OCI-LY1 (cell line): ENCODE data around the gene TAF3.

ENCODE experiments used
- CTCF ChIP-seq: fragments of 200-600 bp; sonication (generic), shearing (Covaris generic); IDR thresholded peaks from 2 replicates; pipeline ENCODE4 v1.5.1; 2017; ENCODE audit warnings: mild to moderate bottlenecking, antibody characterized with exemption, low read length, moderate library complexity, mixed read lengths
- EZH2 ChIP-seq: fragments of 200-600 bp; sonication (generic), shearing (Covaris generic); IDR thresholded peaks from 2 replicates; pipeline ENCODE4 v1.8.0; 2017; ENCODE audit warnings: borderline replicate concordance, mixed run types, mild to moderate bottlenecking, antibody characterized with exemption, low read length, moderate library complexity, mixed read lengths

GRCh38 chr10:8048281-8049008 is 230.1 kb downstream of the TAF3 start:
- no peak for TF ChIP-seq CTCF
- no peak for TF ChIP-seq EZH2
